ENCODE results near the gene VCP. TPM values are rescaled to one million over a fixed set of nuclear protein-coding genes. Genes with fewer than 3 reads are reported as not detected.

The VCP gene
- total RNA-seq, 2 donors from 2014 or later, result 436 to 450 TPM

DNA sequence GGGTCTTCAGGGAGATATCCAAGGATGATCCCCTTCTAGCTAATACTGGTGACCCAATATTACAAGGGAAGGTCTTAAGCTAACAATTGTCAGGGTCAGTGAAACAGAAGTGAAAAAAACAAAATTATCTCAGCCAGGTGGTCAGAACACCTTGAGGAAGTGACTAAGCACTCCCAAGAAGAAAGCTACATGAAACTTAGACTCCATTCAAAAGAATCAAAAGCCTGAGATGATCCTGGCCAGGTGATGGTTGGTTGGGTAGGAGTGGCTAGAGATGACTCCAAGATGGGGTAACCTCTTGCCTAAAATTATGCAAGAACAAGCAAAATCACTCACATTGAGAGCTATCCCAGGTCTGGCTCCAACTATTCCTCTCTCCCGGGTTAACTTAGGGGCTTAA lies 5.4 kb downstream of the VCP start:
- no peak for DNase-seq (ENCODE audit: low spot score)
- H3K4me3 Mint-ChIP-seq, result no peak overlapping the region
- peak overlapping the region in 1 of 2 donors; percentile 23 for H3K27ac Mint-ChIP-seq
- H3K9me3 Mint-ChIP-seq, result no peaks in the 10 kb centered on the region
- H3K4me1 Mint-ChIP-seq (ENCODE audit: low read depth in 2 of 2), result peaks cover 38 to 48% of the 10 kb centered on the region in 2 donors
- ATAC-seq, result no peak
- peaks cover 57% of the 10 kb centered on the region for H3K36me3 Mint-ChIP-seq
- no peaks in the 10 kb centered on the region for H3K27me3 Mint-ChIP-seq

GRCh38 chr9:35060548-35061207 lies 11.7 kb downstream of the VCP start:
- no peak for ATAC-seq
- H3K4me1 Mint-ChIP-seq (ENCODE audit: low read depth in 2 of 2), result peaks cover 0 to 22% of the 10 kb centered on the region in 2 donors
- no peak for DNase-seq (ENCODE audit: low spot score)

DNA sequence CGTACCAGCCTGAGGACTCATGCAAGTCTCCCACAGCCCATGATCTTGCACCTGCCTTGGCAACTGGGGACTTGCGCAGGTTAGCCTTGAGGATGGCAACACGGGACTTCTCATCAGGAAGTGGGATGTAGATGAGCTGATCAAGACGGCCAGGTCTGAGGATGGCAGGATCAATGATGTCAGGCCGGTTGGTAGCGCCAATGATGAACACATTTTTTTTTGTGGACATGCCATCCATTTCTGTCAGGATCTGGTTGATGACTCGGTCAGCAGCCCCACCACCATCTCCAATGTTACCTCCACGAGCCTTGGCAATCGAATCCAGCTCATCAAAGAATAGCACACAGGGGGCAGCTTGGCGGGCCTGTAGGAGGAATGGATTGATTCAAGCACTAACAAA lies 13.0 kb downstream of the VCP start:
- no peaks in the 10 kb centered on the region for H3K27me3 Mint-ChIP-seq
- H3K4me3 Mint-ChIP-seq, result no peak overlapping the region
- ATAC-seq (no peak), DNase-seq (ENCODE audit: low spot score) (no peak)
- H3K36me3 Mint-ChIP-seq, result peaks cover 44% of the 10 kb centered on the region
- H3K4me1 Mint-ChIP-seq (ENCODE audit: low read depth in 2 of 2), result peaks cover 0 to 16% of the 10 kb centered on the region in 2 donors
- H3K27ac Mint-ChIP-seq, result no peak overlapping the region
- no peaks in the 10 kb centered on the region for H3K9me3 Mint-ChIP-seq

More at GRCh38 chr9:35060548-35061207, 11.7 kb downstream of the VCP start:
- Mint-ChIP-seq H3K27me3 (no peaks in the 10 kb centered on the region), H3K27ac (no peak overlapping the region), H3K4me3 (no peak overlapping the region), H3K9me3 (no peaks in the 10 kb centered on the region), H3K36me3 (peaks cover 41% of the 10 kb centered on the region)

GRCh38 chr9:35057271-35057620 lies 15.2 kb downstream of the VCP start:
- no peaks in the 10 kb centered on the region for H3K9me3 Mint-ChIP-seq
- peaks cover 29% of the 10 kb centered on the region for H3K36me3 Mint-ChIP-seq
- H3K4me1 Mint-ChIP-seq (ENCODE audit: low read depth in 2 of 2), result peaks cover 0 to 14% of the 10 kb centered on the region in 2 donors
- ATAC-seq, result no peak
- DNase-seq (ENCODE audit: low spot score), result no peak
- no peak overlapping the region for H3K4me3 Mint-ChIP-seq
- no peak overlapping the region for H3K27ac Mint-ChIP-seq
- H3K27me3 Mint-ChIP-seq, result no peaks in the 10 kb centered on the region

DNA sequence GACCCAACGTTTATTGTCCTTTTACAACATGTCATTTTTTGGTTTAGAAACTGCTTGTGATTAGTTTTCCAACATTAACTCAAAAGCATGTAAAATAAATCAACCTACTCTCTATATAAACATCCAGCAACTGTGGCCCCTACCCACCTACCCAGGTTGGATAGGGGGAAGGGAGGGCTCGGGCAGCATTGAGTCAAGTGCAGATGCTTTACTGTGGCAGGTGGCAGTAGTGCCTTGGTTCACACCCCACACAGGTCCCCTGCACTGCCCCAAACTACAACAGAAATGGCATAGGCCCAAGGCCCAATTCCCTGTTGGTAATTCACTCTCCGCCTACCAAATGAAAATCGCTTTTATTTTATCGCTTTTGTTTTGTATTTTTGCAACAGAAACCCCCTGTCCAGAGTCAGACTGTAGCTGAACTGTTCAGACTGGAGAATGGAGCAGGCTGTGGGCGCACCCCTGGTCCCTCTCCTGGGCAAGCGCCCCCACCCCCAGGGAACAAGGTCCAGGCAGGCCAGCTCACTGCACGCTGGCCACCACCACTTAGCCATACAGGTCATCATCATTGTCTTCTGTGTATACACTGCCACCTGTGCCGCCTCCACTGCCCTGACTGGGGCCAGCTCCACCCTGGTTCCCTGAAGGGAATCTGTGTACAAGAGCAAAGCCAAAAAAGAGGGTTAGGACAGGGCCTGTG lies 15.7 kb downstream of the VCP start:
- no peaks in the 10 kb centered on the region for H3K9me3 Mint-ChIP-seq
- ATAC-seq, result no peak
- DNase-seq (ENCODE audit: low spot score), result no peak
- H3K36me3 Mint-ChIP-seq, result peaks cover 26% of the 10 kb centered on the region
- no peak overlapping the region for H3K27ac Mint-ChIP-seq
- H3K4me3 Mint-ChIP-seq, result no peak overlapping the region
- peaks cover 0 to 12% of the 10 kb centered on the region in 2 donors for H3K4me1 Mint-ChIP-seq (ENCODE audit: low read depth in 2 of 2)
- no peaks in the 10 kb centered on the region for H3K27me3 Mint-ChIP-seq

GRCh38 chr9:35054871-35055644 lies 17.4 kb downstream of the VCP start:
- Mint-ChIP-seq H3K9me3 (no peaks in the 10 kb centered on the region), H3K4me1 (ENCODE audit: low read depth in 2 of 2) (peaks cover 5 to 13% of the 10 kb centered on the region in 2 donors), H3K4me3 (no peak overlapping the region), H3K27ac (no peak overlapping the region), H3K27me3 (no peaks in the 10 kb centered on the region), H3K36me3 (peaks cover 27% of the 10 kb centered on the region)
- DNase-seq (ENCODE audit: low spot score), result no peak
- no peak for ATAC-seq

GRCh38 chr9:35054185-35054835 lies 18.1 kb downstream of the VCP start:
- ATAC-seq (no peak), DNase-seq (ENCODE audit: low spot score) (no peak)
- Mint-ChIP-seq H3K4me3 (no peak overlapping the region), H3K36me3 (peaks cover 24% of the 10 kb centered on the region), H3K4me1 (ENCODE audit: low read depth in 2 of 2) (peaks cover 5 to 10% of the 10 kb centered on the region in 2 donors), H3K27ac (no peak overlapping the region), H3K27me3 (no peaks in the 10 kb centered on the region), H3K9me3 (no peaks in the 10 kb centered on the region)

DNA sequence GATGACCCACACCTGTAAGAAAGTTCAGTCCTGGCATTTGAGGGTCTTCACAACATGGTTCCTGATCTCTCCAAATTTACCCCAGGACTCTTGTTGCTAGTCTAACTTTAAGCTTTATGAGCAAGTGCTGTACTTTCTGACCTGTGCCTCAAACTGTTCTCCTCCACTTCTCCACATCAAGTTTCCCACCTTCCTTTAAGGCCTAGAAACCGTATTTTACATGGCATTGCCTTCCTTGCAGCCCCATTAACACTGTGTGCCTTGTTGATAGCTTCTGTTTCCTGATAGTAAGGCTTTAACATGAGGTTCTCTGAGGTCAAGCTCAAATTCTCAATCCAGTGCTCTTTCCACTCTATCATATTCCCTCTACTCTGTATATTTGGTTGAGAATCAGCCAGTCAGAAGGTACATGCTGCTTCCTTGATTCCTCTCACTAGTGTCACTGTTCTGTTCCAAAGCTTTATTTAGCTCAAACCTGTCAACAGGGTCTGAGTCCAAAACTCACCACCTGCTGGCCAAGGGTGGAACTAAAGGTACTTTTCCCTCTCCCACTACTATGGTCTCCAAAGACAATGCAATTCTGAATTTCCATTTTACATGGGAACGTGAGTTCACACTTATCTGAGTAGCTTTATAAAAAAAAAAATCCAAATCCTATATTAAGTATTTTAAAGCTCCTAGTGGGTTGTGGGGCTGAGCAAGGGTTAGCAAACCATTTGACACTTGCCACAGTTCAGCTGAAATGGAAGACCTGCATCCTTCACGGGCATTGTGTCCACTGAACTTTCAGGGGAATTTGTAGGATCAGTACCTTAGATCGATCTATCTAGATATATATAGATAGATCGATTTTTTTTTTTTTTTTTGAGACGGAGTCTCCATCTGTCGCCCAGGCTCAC lies 21.1 kb downstream of the VCP start:
- H3K36me3 Mint-ChIP-seq, result peaks cover 28% of the 10 kb centered on the region
- H3K9me3 Mint-ChIP-seq, result no peaks in the 10 kb centered on the region
- H3K4me3 Mint-ChIP-seq, result no peak overlapping the region
- DNase-seq (ENCODE audit: low spot score) (no peak), ATAC-seq (peak in 1 of 2 donors; percentile 62)
- H3K4me1 Mint-ChIP-seq (ENCODE audit: low read depth in 2 of 2), result peaks cover 5 to 9% of the 10 kb centered on the region in 2 donors
- no peak overlapping the region for H3K27ac Mint-ChIP-seq
- H3K27me3 Mint-ChIP-seq, result no peaks in the 10 kb centered on the region

GRCh38 chr9:35048511-35048910 lies 23.9 kb downstream of the VCP start:
- H3K4me1 Mint-ChIP-seq (ENCODE audit: low read depth in 2 of 2), result peaks cover 5 to 12% of the 10 kb centered on the region in 2 donors
- DNase-seq (ENCODE audit: low spot score) (no peak), ATAC-seq (no peak)
- peaks cover 18% of the 10 kb centered on the region for H3K36me3 Mint-ChIP-seq
- H3K27ac Mint-ChIP-seq, result no peak overlapping the region
- H3K27me3 Mint-ChIP-seq, result no peaks in the 10 kb centered on the region
- H3K4me3 Mint-ChIP-seq, result no peak overlapping the region
- no peaks in the 10 kb centered on the region for H3K9me3 Mint-ChIP-seq

- DNase-seq (ENCODE audit: low spot score) (no peak), ATAC-seq (no peak)
- peaks cover 5 to 9% of the 10 kb centered on the region in 2 donors for H3K4me1 Mint-ChIP-seq (ENCODE audit: low read depth in 2 of 2)
- no peaks in the 10 kb centered on the region for H3K27me3 Mint-ChIP-seq
- H3K9me3 Mint-ChIP-seq, result no peaks in the 10 kb centered on the region
- no peak overlapping the region for H3K27ac Mint-ChIP-seq
- H3K36me3 Mint-ChIP-seq, result peaks cover 9% of the 10 kb centered on the region
- H3K4me3 Mint-ChIP-seq, result no peak overlapping the region
Observed at GRCh38 chr9:35044071-35044470, 28.4 kb downstream of the VCP start.

- Mint-ChIP-seq H3K36me3 (no peaks in the 10 kb centered on the region), H3K27me3 (no peaks in the 10 kb centered on the region), H3K4me3 (no peak overlapping the region), H3K4me1 (ENCODE audit: low read depth in 2 of 2) (peaks cover 5 to 6% of the 10 kb centered on the region in 2 donors), H3K9me3 (no peaks in the 10 kb centered on the region), H3K27ac (no peak overlapping the region)
- no peak for ATAC-seq
- DNase-seq (ENCODE audit: low spot score), result no peak
Observed at GRCh38 chr9:35042891-35043545, 29.4 kb downstream of the VCP start.

DNA sequence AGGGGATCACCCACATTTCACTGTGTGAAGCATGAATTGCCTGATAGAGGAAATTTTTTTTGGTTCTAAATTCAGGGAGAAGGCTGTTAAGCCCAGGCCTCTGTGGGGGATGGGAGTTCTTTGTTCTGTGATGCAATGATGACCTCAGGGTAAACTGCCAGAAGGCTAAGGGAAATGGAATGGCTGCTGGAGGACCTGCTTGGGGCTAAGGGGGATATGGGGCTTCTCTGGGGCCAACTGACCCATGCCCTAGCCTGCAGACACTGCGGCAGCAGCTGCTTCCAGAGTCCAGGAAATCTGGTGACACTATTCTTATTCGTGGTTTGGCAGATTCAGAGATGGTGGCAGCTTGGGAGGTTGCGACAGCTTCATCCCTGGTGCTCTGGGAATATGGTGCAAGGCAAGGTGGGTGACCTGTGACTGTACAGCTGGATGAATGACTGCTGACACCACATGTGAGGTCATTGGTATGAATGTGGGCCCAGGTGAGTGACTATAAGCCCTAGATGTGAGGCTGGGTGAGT lies 30.3 kb downstream of the VCP start:
- no peak for ATAC-seq
- Mint-ChIP-seq H3K9me3 (no peaks in the 10 kb centered on the region), H3K27ac (peak overlapping the region in 1 of 2 donors; percentile 17)

More for the DNA sequence above, 30.3 kb downstream of the VCP start:
- Mint-ChIP-seq H3K4me3 (no peak overlapping the region), H3K36me3 (no peaks in the 10 kb centered on the region), H3K4me1 (ENCODE audit: low read depth in 2 of 2) (peaks cover 5 to 6% of the 10 kb centered on the region in 2 donors), H3K27me3 (no peaks in the 10 kb centered on the region)
- no peak for DNase-seq (ENCODE audit: low spot score)
